DND-41 (cell line): ENCODE data around the gene ZNF48.

ENCODE experiments used
- EZH2 ChIP-seq: IDR thresholded peaks from 3 replicates; pipeline ENCODE4 v1.6.1; 2012; ENCODE audit warnings: borderline replicate concordance, low read depth, mild to moderate bottlenecking, moderate library complexity, low read length, inconsistent platforms; ENCODE audit not compliant: severe bottlenecking
- TF ChIP-seq, protein P1 (sequence below): IDR thresholded peaks from 2 replicates; pipeline ENCODE4 v1.5.1; 2012; ENCODE audit warnings: borderline replicate concordance, low read length, moderate library complexity, mild to moderate bottlenecking; ENCODE audit not compliant: poor library complexity, severe bottlenecking; ENCODE audit errors: extremely low read depth

GRCh38 chr16:30348113-30348512 lies 47.1 kb upstream of the ZNF48 start:
- TF ChIP-seq, protein P1, sequence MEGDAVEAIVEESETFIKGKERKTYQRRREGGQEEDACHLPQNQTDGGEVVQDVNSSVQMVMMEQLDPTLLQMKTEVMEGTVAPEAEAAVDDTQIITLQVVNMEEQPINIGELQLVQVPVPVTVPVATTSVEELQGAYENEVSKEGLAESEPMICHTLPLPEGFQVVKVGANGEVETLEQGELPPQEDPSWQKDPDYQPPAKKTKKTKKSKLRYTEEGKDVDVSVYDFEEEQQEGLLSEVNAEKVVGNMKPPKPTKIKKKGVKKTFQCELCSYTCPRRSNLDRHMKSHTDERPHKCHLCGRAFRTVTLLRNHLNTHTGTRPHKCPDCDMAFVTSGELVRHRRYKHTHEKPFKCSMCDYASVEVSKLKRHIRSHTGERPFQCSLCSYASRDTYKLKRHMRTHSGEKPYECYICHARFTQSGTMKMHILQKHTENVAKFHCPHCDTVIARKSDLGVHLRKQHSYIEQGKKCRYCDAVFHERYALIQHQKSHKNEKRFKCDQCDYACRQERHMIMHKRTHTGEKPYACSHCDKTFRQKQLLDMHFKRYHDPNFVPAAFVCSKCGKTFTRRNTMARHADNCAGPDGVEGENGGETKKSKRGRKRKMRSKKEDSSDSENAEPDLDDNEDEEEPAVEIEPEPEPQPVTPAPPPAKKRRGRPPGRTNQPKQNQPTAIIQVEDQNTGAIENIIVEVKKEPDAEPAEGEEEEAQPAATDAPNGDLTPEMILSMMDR, result no peak
- TF ChIP-seq EZH2, result no peak
